GM23338 (cell line): ENCODE measurements around the gene GARIN6. TPM values are rescaled to one million over a fixed set of nuclear protein-coding genes. Genes with fewer than 3 reads are reported as not detected.

Experiments used
- ATAC-seq: fragments of 200-7000 bp; cut with Tn5 transposase; 3 replicates; pipeline ENCODE4 v1.9.1; 2020
- DNase-seq: peaks from one replicate; pipeline ENCODE4 v3.0.0-alpha.2; 2015; ENCODE audit warnings: low spot score
- H2AFZ ChIP-seq: fragments of 200-600 bp; sonication (generic); 2 replicates; pipeline ENCODE4 v1.8.0; 2016; ENCODE audit warnings: antibody characterized with exemption, mild to moderate bottlenecking, moderate library complexity
- H3F3A ChIP-seq: fragments of 200-600 bp; sonication (generic); replicated peaks from 2 replicates; pipeline ENCODE4 v1.8.0; 2017; ENCODE audit warnings: antibody characterized with exemption, mixed run types, low read depth
- H3K27ac ChIP-seq: fragments of 200-600 bp; sonication (generic); 2 replicates; pipeline ENCODE4 v1.6.1; 2016; ENCODE audit warnings: low read depth
- H3K27me3 ChIP-seq: fragments of 200-600 bp; sonication (generic); 2 replicates; pipeline ENCODE4 v1.8.0; 2016; ENCODE audit warnings: mild to moderate bottlenecking, mixed run types, moderate library complexity; ENCODE audit not compliant: insufficient read depth
- H3K36me3 ChIP-seq: fragments of 200-600 bp; sonication (generic); 2 replicates; pipeline ENCODE4 v1.8.0; 2016; ENCODE audit warnings: mild to moderate bottlenecking; ENCODE audit not compliant: insufficient read depth
- H3K4me1 ChIP-seq: fragments of 200-600 bp; sonication (generic); 2 replicates; pipeline ENCODE4 v1.8.0; 2016; ENCODE audit warnings: mild to moderate bottlenecking, moderate library complexity; ENCODE audit not compliant: insufficient read depth
- H3K4me2 ChIP-seq: fragments of 200-600 bp; sonication (generic); 2 replicates; pipeline ENCODE4 v1.7.1; 2017; ENCODE audit warnings: mixed run types
- H3K4me3 ChIP-seq: fragments of 200-600 bp; sonication (generic); 2 replicates; pipeline ENCODE4 v1.6.1; 2016; ENCODE audit warnings: mixed run types
- H3K79me2 ChIP-seq: fragments of 200-600 bp; sonication (generic); replicated peaks from 2 replicates; pipeline ENCODE4 v1.8.0; 2017; ENCODE audit warnings: mild to moderate bottlenecking; ENCODE audit not compliant: insufficient read depth
- H3K9me2 ChIP-seq: fragments of 200-600 bp; sonication (generic); 2 replicates; pipeline ENCODE4 v1.8.0; 2017; ENCODE audit not compliant: insufficient read depth
- H4K20me1 ChIP-seq: fragments of 200-600 bp; sonication (generic); replicated peaks from 2 replicates; pipeline ENCODE4 v1.8.0; 2017; ENCODE audit warnings: mild to moderate bottlenecking; ENCODE audit not compliant: insufficient read depth
- H3K27ac Mint-ChIP-seq: 2 replicates; pipeline ENCODE4 v1.8.0; 2020; ENCODE audit warnings: inconsistent platforms, mild to moderate bottlenecking, moderate library complexity, mixed read lengths
- H3K27me3 Mint-ChIP-seq: 3 replicates; pipeline ENCODE4 v1.8.0; 2022; ENCODE audit warnings: low read depth, mild to moderate bottlenecking, moderate library complexity, mixed read lengths, inconsistent platforms; ENCODE audit not compliant: insufficient read depth, poor library complexity
- H3K36me3 Mint-ChIP-seq: 3 replicates; pipeline ENCODE4 v1.8.0; 2021; ENCODE audit warnings: low read depth, mild to moderate bottlenecking, inconsistent platforms, moderate library complexity, mixed read lengths
- H3K4me1 Mint-ChIP-seq: 3 replicates; pipeline ENCODE4 v1.8.0; 2020; ENCODE audit warnings: mild to moderate bottlenecking, inconsistent platforms, mixed read lengths
- H3K4me3 Mint-ChIP-seq: 3 replicates; pipeline ENCODE4 v1.8.0; 2021; ENCODE audit warnings: moderate library complexity, mild to moderate bottlenecking, inconsistent platforms, mixed read lengths
- H3K9me3 Mint-ChIP-seq: 3 replicates; pipeline ENCODE4 v1.8.0; 2020; ENCODE audit warnings: moderate library complexity, mild to moderate bottlenecking, inconsistent platforms, mixed read lengths
- CREB1 ChIP-seq: fragments of 250-450 bp; sonication (Bioruptor Pico); IDR thresholded peaks from 2 replicates; pipeline ENCODE4 v1.5.0; 2020; ENCODE audit warnings: low read depth, mild to moderate bottlenecking, moderate library complexity
- EZH2phosphoT487 ChIP-seq: fragments of 200-600 bp; sonication (generic); IDR thresholded peaks from one replicate; pipeline ENCODE4 v1.8.1; 2018; ENCODE audit warnings: antibody characterized with exemption; ENCODE audit not compliant: unreplicated experiment
- NANOG ChIP-seq: IDR thresholded peaks from 2 replicates; pipeline ENCODE4 v1.6.1; 2016; ENCODE audit warnings: antibody characterized with exemption, borderline replicate concordance
- POLR2AphosphoS5 ChIP-seq: IDR thresholded peaks from 2 replicates; pipeline ENCODE4 v1.6.1; 2016; ENCODE audit warnings: antibody characterized with exemption, low read depth
- REST ChIP-seq: IDR thresholded peaks from one replicate; pipeline ENCODE4 v1.6.1; 2018; ENCODE audit warnings: antibody characterized with exemption; ENCODE audit not compliant: unreplicated experiment
- STAT1 ChIP-seq: IDR thresholded peaks from one replicate; pipeline ENCODE4 v1.6.1; 2016; ENCODE audit warnings: antibody characterized with exemption; ENCODE audit not compliant: unreplicated experiment
- ZNF114 ChIP-seq: fragments of 250-450 bp; sonication (Bioruptor Pico); IDR thresholded peaks from 2 replicates; pipeline ENCODE4 v1.5.0; 2020; ENCODE audit warnings: mild to moderate bottlenecking, moderate library complexity
- ZNF462 ChIP-seq: fragments of 250-450 bp; sonication (Bioruptor Pico); IDR thresholded peaks from 2 replicates; pipeline ENCODE4 v1.5.0; 2020; ENCODE audit warnings: mild to moderate bottlenecking, moderate library complexity
- polyA plus RNA-seq: library from polyadenylated mRNA; unstranded; fragments of >200 nt; fragmentation: Nextera tagmentation; extraction: Ambion mirVana; gene quantifications from 2 replicates; pipeline ENCODE4 v1.2.1, GENCODE V29; 2016
- total RNA-seq: library from RNA; depleted of rRNA; stranded (reverse); fragments of >200 nt; shearing (Covaris generic); gene quantifications from 2 replicates; pipeline ENCODE4 v1.2.3, GENCODE V29; 2014

The GARIN6 gene
- total and polyA plus RNA-seq, 2 experiments from 2014 or later = 0.44 TPM; not detected in 1

DNA sequence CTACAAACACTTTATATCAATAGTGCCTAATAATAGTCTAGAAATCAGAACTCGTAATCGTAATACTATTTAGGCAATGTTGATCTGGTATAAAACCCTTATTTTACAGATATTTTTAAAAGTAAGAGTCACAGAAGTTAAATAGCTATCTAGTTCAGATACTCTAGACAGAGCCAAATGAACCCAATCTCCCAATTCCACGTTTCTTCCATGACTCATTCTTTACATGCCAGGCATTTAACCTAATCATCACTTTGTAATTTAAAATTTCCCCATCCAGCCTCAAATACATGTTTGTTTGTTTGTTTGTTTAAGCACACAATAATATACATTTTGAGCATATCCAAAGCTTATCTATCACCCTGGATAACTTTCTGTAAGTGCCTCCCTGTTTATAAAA, 36.4 kb upstream of the GARIN6 start:
- Histone ChIP-seq H4K20me1 (no peaks in the 10 kb centered on the region), H3K9me2 (peaks cover 9% of the 10 kb centered on the region), H3K4me3 (no peak overlapping the region), H3F3A (no peaks in the 10 kb centered on the region), H3K4me2 (0 out of 2 replicates have a peak overlapping the region, but pooled peaks have one; percentile 62), H3K4me1 (peaks cover 46% of the 10 kb centered on the region), H3K27me3 (no peaks in the 10 kb centered on the region), H2AFZ (no peak overlapping the region), H3K79me2 (no peaks in the 10 kb centered on the region), H3K27ac (no peak overlapping the region), H3K36me3 (no peaks in the 10 kb centered on the region)
- TF ChIP-seq NANOG = no peak
- TF ChIP-seq STAT1 = no peak
- TF ChIP-seq ZNF114 (CRISPR knock-in tag) = no peak
- no peak for TF ChIP-seq EZH2phosphoT487
- H3K27ac Mint-ChIP-seq = no peak overlapping the region
- peaks cover 44% of the 10 kb centered on the region for H3K4me1 Mint-ChIP-seq
- no peaks in the 10 kb centered on the region for H3K9me3 Mint-ChIP-seq
- no peak for ATAC-seq
- peaks cover 5% of the 10 kb centered on the region for H3K27me3 Mint-ChIP-seq
- H3K36me3 Mint-ChIP-seq = no peaks in the 10 kb centered on the region
- no peak overlapping the region for H3K4me3 Mint-ChIP-seq
- peak; percentile 11 for DNase-seq

GRCh38 chr12:99611599-99611998, 36.0 kb upstream of the GARIN6 start:
- 0 out of 2 replicates have a peak overlapping the region, but pooled peaks have one; percentile 62 for H3K4me2 ChIP-seq
- H3K4me1 ChIP-seq = peaks cover 46% of the 10 kb centered on the region
- DNase-seq (no peak), ATAC-seq (no peak)
- no peaks in the 10 kb centered on the region for H3K27me3 ChIP-seq
- H2AFZ ChIP-seq = no peak overlapping the region
- no peaks in the 10 kb centered on the region for H3K9me3 Mint-ChIP-seq
- no peaks in the 10 kb centered on the region for H3K79me2 ChIP-seq
- no peaks in the 10 kb centered on the region for H3K36me3 ChIP-seq
- H3K27ac ChIP-seq = no peak overlapping the region
- no peak overlapping the region for H3K27ac Mint-ChIP-seq
- H3K4me3 Mint-ChIP-seq = no peak overlapping the region
- no peak overlapping the region for H3K4me3 ChIP-seq
- peaks cover 44% of the 10 kb centered on the region for H3K4me1 Mint-ChIP-seq
- no peaks in the 10 kb centered on the region for H3K36me3 Mint-ChIP-seq
- no peaks in the 10 kb centered on the region for H4K20me1 ChIP-seq
- TF ChIP-seq CREB1 (no peak), NANOG (no peak), ZNF114 (CRISPR knock-in tag) (no peak), STAT1 (no peak), REST (no peak)
- H3F3A ChIP-seq = no peaks in the 10 kb centered on the region
- H3K27me3 Mint-ChIP-seq = peaks cover 5% of the 10 kb centered on the region
- peaks cover 9% of the 10 kb centered on the region for H3K9me2 ChIP-seq

- H3K4me3 Mint-ChIP-seq = no peak overlapping the region
- Histone ChIP-seq H3K27ac (no peak overlapping the region), H3K4me3 (no peak overlapping the region), H3K9me2 (no peaks in the 10 kb centered on the region), H4K20me1 (no peaks in the 10 kb centered on the region), H3F3A (no peaks in the 10 kb centered on the region), H3K27me3 (no peaks in the 10 kb centered on the region), H3K79me2 (no peaks in the 10 kb centered on the region), H3K4me2 (no peak overlapping the region), H3K4me1 (peaks cover 4% of the 10 kb centered on the region; the same call in 1 of the 2 replicates), H3K36me3 (no peaks in the 10 kb centered on the region), H2AFZ (no peak overlapping the region)
- ATAC-seq = no peak; the same call in 2 of the 3 replicates
- H3K27me3 Mint-ChIP-seq = peaks cover 1% of the 10 kb centered on the region
- no peaks in the 10 kb centered on the region; the same call in 1 of the 3 replicates for H3K9me3 Mint-ChIP-seq
- no peak for DNase-seq
- no peaks in the 10 kb centered on the region for H3K4me1 Mint-ChIP-seq
- no peak overlapping the region; the same call in 1 of the 2 replicates for H3K27ac Mint-ChIP-seq
- H3K36me3 Mint-ChIP-seq = peaks cover 4% of the 10 kb centered on the region; the same call in 1 of the 3 replicates
- no peak for TF ChIP-seq POLR2AphosphoS5
- no peak for TF ChIP-seq ZNF462 (CRISPR knock-in tag)
Observed at GRCh38 chr12:99618657-99619056, 28.9 kb upstream of the GARIN6 start.
